ENCODE data around the gene BRINP3.
"Not testable (repeated sequence)": the region's sequence is repeated elsewhere in the genome, so short reads cannot be mapped to it uniquely, and the experiment has no call there.

The BRINP3 gene

DNA sequence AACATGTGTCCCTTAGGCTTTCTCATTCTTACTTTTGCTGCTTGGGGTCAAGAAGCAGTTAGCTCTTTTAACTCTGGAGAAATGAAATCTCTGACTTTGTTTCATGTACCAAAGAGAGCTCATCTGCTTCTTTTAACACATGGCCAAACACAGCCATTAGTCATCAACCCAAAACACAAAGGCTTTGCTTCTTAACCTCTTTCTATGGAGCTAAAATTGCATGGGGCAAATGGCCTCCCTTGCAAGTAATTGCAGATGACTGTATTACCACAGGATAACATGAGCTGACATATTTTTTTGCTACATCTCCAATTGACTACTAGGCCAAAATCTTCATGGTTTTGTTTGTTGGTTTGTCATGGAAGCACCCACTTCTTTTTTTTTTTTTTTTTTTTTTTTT lies 300.9 kb downstream of the BRINP3 start:
- DNase-seq, result no peak

GRCh38 chr1:190175320-190175719 lies 302.3 kb downstream of the BRINP3 start:
- no peak for DNase-seq

DNA sequence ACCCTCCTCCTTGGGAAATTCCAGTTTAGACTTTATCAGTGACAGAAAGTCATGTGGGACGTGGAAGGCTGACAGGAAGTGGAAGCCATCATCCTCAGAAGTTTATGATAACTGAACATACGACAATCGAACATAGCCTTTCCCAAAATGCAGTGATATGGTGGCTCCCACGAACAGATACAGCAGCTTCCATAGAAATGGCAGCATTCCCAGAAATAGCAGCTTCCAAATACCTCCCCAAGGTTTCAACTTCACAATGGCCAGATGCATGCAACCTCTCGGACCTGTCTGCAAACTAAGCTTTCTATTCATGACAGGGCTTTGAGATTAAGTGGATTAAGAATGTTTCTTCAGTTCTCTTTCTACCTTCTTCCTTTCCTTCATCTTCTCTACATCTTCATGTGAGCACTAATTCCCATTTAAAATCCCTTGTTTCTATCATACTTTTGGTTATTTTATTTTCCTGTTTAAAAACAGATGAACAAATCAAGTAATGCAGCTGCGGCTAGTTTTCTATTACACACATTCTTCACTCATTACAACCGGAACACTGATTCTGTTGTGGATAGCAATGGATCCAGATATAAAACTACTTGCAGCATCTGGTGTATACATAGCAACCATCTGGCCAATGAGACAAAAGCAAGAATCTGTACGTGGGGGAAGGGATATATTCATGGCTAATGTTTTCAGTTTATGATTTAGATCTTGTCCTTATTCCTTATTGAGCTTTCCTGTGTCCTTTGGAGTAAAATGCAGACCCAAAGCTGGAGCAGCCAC lies 304.8 kb downstream of the BRINP3 start:
- DNase-seq, result no peak

DNA sequence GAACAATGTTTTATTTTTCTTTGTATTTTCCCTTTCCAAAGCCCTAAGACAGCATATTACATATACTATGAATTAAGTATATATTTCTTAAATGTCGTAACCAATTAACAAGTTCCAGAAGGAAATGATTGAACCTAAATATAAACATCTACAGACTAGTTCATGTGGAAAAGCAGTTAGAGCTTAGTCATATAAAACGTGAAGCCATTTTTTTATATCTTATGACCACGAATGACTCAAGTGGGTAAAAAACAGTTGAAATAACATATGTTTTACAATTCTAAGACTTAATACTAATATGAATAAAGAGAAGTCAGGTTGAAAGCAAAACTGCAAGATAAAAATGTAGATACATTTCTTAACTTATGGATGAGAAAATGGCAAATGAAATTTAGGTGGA lies 307.3 kb downstream of the BRINP3 start:
- no peak for DNase-seq

GRCh38 chr1:190169311-190170067 lies 308.2 kb downstream of the BRINP3 start:
- no peak for DNase-seq

- DNase-seq, result no peak
Measured at GRCh38 chr1:190168893-190169280, 308.8 kb downstream of the BRINP3 start.

- no peak for DNase-seq
Measured at GRCh38 chr1:190168116-190168892, 309.4 kb downstream of the BRINP3 start.

DNA sequence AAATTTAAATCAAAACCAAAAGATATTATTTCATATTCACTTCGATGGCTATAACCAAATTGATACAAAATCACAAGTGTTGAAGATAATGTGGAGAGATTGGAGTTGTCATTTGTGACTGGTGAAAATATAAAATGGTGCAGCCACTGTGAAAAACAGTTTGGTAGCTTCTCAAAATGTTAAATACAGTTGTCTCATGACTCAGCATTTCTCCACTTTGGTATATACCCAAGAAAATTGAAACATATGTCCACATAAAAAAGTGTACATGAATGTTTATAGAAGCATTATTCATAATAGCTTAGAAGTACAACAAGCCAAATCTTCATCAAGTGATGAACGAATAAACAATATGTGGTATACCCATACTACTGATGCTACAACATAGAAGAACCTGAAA lies 318.5 kb downstream of the BRINP3 start:
- DNase-seq, result no peak

DNA sequence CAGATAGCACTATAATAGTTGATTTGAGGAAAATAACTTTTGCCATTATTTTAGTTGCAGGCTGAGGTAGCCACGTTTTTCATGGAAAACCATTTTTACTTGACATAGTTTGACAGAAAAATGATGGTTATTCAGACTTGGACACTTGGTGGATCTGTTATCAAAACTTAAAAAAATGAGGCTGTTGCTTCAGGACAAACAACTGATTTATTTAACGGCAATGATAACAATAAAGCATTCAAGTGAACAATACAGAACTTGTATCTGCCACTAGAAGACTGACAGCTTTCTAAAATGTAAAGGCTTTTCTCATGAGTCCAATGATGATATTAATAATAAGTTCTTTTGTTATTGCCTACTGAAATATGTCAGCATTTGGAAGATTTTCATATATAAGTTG lies 322.9 kb downstream of the BRINP3 start:
- no peak for DNase-seq

DNA sequence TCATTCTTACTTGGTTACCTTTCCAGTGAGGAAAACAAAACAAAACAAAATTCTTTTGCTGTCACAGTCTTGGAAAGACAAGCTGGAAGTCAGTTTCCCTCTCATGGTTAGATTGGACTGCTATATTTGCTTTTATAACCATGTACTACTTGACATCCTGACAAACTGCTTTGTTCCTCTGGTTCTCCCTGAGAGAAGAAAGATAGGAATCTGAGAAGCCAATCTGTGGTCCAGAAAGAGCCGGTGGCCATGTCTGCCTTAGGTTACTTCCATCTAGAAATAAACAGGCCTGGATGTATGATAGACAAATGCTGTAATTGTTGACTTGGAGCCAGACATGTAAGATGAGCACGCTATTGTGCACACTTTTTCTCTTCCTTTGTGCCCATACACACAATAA lies 330.0 kb downstream of the BRINP3 start:
- no peak for DNase-seq

DNA sequence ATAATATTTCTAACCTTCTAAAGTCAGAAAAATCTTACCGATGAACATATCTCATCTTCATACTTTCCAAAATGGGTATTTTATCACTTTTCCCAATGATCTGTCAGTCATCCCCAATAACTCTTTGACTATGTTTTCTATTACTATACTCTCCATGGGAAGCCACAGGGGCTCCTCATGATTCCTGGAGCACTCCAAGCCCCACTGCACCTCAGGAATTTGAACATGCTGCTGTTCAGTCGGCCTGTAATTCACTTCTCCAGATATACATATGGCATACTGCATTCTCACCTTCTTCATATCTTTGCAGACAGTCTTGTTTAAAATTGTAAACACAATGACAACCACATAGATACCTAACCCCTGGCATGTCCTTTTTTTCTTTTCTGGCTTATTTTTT lies 333.0 kb downstream of the BRINP3 start:
- DNase-seq, result no peak

DNA sequence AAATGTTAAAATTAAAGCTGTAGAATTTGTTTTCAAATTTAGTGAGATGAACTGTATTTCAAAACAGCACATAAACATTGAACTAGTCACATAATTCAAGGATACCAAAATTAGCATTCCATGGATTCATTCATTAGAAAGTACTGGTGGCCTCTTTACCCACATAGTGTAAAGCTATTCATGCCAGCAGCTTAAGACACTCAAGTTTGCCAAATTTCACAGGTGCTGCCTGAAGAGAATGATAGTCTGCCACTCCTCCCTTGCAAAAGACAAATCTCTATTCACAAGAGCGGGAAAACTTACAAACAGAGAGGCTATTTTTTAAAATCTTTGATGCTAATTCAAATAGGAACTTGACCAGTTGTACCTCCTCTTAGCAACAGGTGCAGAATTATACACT lies 337.0 kb downstream of the BRINP3 start:
- no peak for DNase-seq

DNA sequence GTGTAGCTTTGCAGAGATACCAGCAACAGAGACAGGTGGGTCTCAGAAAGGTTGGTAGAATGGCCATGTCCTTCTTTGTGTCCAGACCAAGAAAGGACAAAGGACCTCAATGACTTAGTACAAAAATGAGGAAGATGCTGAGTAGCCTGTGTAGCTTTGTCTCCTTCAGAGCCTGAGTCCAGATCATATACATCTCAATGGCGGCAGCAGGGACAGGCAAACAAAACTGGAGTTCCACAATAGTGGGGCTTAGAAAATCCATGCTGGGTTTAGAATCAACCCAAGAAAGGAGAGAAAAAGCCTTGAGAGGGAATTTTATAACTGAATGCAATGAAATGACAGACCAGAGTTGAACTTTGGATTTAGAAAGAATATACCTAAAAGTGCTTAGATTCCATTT lies 339.0 kb downstream of the BRINP3 start:
- no peak for DNase-seq

DNA sequence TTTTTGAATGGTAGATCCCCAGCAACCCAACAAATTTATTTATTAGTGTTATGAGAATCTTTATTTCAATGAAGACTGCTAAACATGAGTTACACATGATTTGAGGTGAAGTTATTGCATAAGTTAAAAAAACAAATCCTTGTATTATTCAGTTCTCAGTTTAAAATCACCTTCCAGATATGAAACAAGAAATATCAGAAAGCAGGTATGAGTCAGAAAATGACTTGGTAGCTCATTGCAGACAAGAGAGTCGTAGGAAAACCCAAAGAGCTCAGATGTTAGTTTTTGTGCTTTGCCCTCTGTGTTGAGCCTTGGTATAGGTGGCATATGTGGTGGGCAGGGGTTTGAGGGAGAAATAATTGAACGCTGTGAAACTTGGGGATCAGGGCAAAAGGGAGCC lies 339.4 kb downstream of the BRINP3 start:
- no peak for DNase-seq

DNA sequence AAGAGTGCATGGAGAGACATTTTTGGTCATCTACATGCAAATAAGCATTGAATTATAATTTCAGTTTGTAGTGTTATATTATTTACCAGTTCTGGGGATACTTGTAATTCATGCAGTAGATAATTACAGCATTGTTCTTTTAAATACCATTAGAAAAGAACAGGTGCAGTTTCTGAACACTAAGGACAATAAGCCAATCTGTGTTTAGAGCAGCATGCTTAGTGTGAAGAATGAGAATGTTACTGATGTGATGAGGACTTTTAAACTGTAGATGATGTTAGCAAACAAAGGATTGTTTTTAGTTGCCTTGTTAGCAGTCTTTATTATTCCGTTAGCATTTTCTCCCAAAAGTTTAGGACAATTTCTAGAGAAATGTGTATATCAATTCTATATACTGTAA lies 348.3 kb downstream of the BRINP3 start:
- DNase-seq, result no peak

GRCh38 chr1:190126728-190127127 lies 350.9 kb downstream of the BRINP3 start:
- no peak for DNase-seq

GRCh38 chr1:190124068-190124467 lies 353.6 kb downstream of the BRINP3 start:
- no peak for DNase-seq

- not testable (repeated sequence) for DNase-seq
Measured at GRCh38 chr1:190120564-190120963, 357.1 kb downstream of the BRINP3 start.

GRCh38 chr1:190119683-190120082 lies 358.0 kb downstream of the BRINP3 start:
- DNase-seq, result no peak

DNA sequence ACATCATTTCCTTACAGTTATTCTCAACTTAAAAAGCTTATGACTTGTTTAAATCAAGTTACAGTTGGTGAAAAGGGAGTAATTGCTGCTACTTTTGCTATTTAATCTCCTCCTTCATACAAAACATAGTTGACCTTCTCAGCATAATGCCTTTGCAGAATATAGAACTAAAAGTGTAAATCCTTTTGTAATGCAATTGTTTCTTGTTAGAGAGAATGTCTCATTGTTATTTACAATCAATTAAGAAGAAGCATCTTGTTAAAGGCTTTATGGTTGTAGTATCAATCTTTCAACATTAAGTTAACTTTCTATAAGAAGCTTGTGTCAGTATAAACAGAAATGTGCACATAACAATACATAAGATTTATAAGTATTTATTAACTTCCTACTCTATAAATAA lies 360.7 kb downstream of the BRINP3 start:
- DNase-seq, result no peak

DNA sequence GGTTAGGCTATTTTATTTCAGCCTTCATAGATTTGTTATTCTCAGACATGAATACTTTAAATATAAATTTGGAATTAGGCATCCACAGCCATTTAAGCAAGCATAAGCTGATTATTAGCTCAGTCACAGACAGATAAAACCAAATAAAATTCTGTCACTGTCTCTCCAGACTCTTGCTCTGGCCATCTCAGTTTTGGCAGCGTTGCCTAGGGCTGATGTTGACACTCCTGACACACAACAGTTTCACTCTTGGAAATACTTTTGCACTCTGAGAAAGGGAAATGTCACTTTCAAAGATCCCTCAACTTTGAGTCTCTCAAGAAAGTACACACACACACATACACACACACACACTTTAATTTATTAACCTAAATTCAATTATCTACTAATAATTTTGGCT lies 372.7 kb downstream of the BRINP3 start:
- DNase-seq, result no peak

- DNase-seq, result no peak
Measured at GRCh38 chr1:190102757-190103326, 374.8 kb downstream of the BRINP3 start.

DNA sequence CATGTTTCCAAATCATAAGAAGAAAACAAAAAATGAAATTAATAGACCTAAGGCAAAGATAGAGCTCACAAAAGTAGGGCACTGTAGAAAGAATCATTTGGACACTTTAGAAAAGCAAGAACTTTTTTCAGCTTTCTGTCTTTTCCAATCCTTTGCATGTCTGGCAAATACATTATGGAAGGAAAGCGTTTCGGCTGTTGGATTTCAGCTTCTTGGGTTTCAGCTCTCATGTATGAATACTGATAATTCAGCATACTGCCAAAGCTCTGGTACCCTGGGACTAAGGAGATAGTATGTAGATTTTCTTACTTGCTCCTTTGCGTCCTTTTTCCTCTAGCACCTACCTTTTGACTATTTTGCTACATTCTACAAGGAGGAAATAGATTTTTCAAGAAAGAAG lies 375.9 kb downstream of the BRINP3 start:
- DNase-seq, result no peak
